ENCODE results near the gene NUP43. TPM values are rescaled to one million over a fixed set of nuclear protein-coding genes. Genes with fewer than 3 reads are reported as not detected.

NUP43 gene
- total and polyA plus RNA-seq, 2 of the 13 experiments (the other 11 are each of a cell fraction or from before 2014, with no cell fraction given), result 38.9 to 85.1 TPM

DNA sequence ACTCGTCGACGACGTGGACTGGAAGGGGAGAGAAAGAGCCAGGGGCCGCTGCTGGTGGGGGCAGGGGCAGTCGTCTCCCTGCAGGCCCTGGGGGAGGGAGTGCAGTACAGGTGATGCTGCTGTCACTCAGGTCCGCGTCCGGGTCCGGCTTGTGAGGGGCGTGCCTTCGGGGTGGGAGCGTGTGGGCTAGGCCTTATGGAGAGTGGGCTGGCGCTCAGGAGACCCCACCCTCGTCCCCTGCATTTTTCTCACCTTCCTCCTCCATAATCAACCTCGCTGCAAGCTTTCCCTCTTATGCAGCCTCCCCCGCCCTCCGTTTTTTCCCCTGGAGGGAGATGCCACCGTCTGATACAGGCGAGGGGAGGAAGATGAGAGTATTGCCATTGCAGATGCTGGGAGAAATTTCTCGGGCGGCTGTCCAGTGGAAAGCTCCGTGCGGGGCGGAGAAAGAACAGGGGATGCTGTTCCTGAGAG, 3.8 kb upstream of the NUP43 start (continued):
- TF ChIP-seq, protein P1, sequence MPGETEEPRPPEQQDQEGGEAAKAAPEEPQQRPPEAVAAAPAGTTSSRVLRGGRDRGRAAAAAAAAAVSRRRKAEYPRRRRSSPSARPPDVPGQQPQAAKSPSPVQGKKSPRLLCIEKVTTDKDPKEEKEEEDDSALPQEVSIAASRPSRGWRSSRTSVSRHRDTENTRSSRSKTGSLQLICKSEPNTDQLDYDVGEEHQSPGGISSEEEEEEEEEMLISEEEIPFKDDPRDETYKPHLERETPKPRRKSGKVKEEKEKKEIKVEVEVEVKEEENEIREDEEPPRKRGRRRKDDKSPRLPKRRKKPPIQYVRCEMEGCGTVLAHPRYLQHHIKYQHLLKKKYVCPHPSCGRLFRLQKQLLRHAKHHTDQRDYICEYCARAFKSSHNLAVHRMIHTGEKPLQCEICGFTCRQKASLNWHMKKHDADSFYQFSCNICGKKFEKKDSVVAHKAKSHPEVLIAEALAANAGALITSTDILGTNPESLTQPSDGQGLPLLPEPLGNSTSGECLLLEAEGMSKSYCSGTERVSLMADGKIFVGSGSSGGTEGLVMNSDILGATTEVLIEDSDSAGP (CRISPR knock-in tag; IDR thresholded peaks at IDR 0.05; ENCODE audit: borderline replicate concordance), result peak; percentile 9; the same call in 1 of the 2 replicates
- TF ChIP-seq ZBTB7B (CRISPR knock-in tag; IDR thresholded peaks at IDR 0.05) (peak; percentile 53; the same call in 1 of the 2 replicates), ZNF557 (CRISPR knock-in tag; IDR thresholded peaks at IDR 0.05) (no peak), AKAP8 (CRISPR knock-in tag; IDR thresholded peaks at IDR 0.05) (peak; percentile 67; the same call in 1 of the 2 replicates), KDM4B (CRISPR knock-in tag; IDR thresholded peaks at IDR 0.05) (no peak), ZBTB42 (CRISPR knock-in tag; IDR thresholded peaks at IDR 0.05) (no peak), PHF21A (CRISPR knock-in tag; IDR thresholded peaks at IDR 0.05) (peak; percentile 6; the same call in 1 of the 2 replicates), JDP2 (CRISPR knock-in tag; IDR thresholded peaks at IDR 0.05; ENCODE audit: borderline replicate concordance) (no peak), MEF2D (CRISPR knock-in tag; IDR thresholded peaks at IDR 0.05) (peak; percentile 64; the same call in 1 of the 2 replicates), HCFC1 (IDR thresholded peaks at IDR 0.05; ENCODE audit: low read depth, low read length) (no peak), SP4 (CRISPR knock-in tag; IDR thresholded peaks at IDR 0.05) (peak; percentile 33; the same call in 1 of the 2 replicates)
- TF ChIP-seq, protein P2, sequence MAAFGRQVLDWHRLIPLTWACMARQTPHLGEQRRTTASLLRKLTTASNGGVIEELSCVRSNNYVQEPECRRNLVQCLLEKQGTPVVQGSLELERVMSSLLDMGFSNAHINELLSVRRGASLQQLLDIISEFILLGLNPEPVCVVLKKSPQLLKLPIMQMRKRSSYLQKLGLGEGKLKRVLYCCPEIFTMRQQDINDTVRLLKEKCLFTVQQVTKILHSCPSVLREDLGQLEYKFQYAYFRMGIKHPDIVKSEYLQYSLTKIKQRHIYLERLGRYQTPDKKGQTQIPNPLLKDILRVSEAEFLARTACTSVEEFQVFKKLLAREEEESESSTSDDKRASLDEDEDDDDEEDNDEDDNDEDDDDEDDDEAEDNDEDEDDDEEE (CRISPR knock-in tag; IDR thresholded peaks at IDR 0.05), result peak; percentile 80; the same call in 1 of the 2 replicates
- TF ChIP-seq, protein P3, sequence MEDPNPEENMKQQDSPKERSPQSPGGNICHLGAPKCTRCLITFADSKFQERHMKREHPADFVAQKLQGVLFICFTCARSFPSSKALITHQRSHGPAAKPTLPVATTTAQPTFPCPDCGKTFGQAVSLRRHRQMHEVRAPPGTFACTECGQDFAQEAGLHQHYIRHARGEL (CRISPR knock-in tag; IDR thresholded peaks at IDR 0.05), result no peak
- TF ChIP-seq, protein P4, sequence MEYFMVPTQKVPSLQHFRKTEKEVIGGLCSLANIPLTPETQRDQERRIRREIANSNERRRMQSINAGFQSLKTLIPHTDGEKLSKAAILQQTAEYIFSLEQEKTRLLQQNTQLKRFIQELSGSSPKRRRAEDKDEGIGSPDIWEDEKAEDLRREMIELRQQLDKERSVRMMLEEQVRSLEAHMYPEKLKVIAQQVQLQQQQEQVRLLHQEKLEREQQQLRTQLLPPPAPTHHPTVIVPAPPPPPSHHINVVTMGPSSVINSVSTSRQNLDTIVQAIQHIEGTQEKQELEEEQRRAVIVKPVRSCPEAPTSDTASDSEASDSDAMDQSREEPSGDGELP (IDR thresholded peaks at IDR 0.05; ENCODE audit: borderline replicate concordance, low read depth), result peak; percentile 69; the same call in 1 of the 2 replicates
- TF ChIP-seq, protein P5, sequence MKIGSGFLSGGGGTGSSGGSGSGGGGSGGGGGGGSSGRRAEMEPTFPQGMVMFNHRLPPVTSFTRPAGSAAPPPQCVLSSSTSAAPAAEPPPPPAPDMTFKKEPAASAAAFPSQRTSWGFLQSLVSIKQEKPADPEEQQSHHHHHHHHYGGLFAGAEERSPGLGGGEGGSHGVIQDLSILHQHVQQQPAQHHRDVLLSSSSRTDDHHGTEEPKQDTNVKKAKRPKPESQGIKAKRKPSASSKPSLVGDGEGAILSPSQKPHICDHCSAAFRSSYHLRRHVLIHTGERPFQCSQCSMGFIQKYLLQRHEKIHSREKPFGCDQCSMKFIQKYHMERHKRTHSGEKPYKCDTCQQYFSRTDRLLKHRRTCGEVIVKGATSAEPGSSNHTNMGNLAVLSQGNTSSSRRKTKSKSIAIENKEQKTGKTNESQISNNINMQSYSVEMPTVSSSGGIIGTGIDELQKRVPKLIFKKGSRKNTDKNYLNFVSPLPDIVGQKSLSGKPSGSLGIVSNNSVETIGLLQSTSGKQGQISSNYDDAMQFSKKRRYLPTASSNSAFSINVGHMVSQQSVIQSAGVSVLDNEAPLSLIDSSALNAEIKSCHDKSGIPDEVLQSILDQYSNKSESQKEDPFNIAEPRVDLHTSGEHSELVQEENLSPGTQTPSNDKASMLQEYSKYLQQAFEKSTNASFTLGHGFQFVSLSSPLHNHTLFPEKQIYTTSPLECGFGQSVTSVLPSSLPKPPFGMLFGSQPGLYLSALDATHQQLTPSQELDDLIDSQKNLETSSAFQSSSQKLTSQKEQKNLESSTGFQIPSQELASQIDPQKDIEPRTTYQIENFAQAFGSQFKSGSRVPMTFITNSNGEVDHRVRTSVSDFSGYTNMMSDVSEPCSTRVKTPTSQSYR (CRISPR knock-in tag; IDR thresholded peaks at IDR 0.05; ENCODE audit: borderline replicate concordance), result peak; percentile 86

Measured in HepG2 (cell line).